Endodermal cell (in vitro differentiated cells): ENCODE results near the gene RRAD. TPM values are rescaled to one million over a fixed set of nuclear protein-coding genes. Genes with fewer than 3 reads are reported as not detected.
A peak's percentile ranks its signal among the peaks of the same experiment; 100 is the strongest.

ENCODE experiments used
- DNase-seq: peaks from one replicate; pipeline ENCODE4 v3.0.0-alpha.2; 2017
- H3K27ac ChIP-seq: 2 replicates; pipeline ENCODE4 v1.5.1; 2013; ENCODE audit warnings: mild to moderate bottlenecking, low read depth, low read length, moderate library complexity
- H3K27me3 ChIP-seq: 2 replicates; pipeline ENCODE4 v1.6.1; 2013; ENCODE audit warnings: mild to moderate bottlenecking, low read length, moderate library complexity; ENCODE audit not compliant: insufficient read depth, control insufficient read depth, poor library complexity, severe bottlenecking
- H3K36me3 ChIP-seq: 2 replicates; pipeline ENCODE4 v1.7.0; 2013; ENCODE audit warnings: mild to moderate bottlenecking, low read length, moderate library complexity; ENCODE audit not compliant: control insufficient read depth, insufficient read depth
- H3K4me1 ChIP-seq: one replicate; pipeline ENCODE4 v1.7.0; 2013; ENCODE audit warnings: low read length; ENCODE audit not compliant: control insufficient read depth, insufficient read depth
- H3K4me3 ChIP-seq: 2 replicates; pipeline ENCODE4 v1.5.1; 2013; ENCODE audit warnings: mild to moderate bottlenecking, low read length, moderate library complexity
- H3K9ac ChIP-seq: 2 replicates; pipeline ENCODE4 v1.6.1; 2013; ENCODE audit warnings: mild to moderate bottlenecking, low read length, moderate library complexity; ENCODE audit not compliant: poor library complexity, severe bottlenecking; ENCODE audit errors: extremely low read depth
- H3K9me3 ChIP-seq: 2 replicates; pipeline ENCODE4 v1.6.1; 2013; ENCODE audit warnings: mild to moderate bottlenecking, low read length, moderate library complexity; ENCODE audit not compliant: control insufficient read depth
- H3K27ac Mint-ChIP-seq: 2 replicates; pipeline ENCODE4 v1.8.0; 2020; ENCODE audit warnings: mixed read lengths
- H3K27me3 Mint-ChIP-seq: 2 replicates; pipeline ENCODE4 v1.8.0; 2021; ENCODE audit warnings: mild to moderate bottlenecking, mixed read lengths; ENCODE audit not compliant: insufficient read depth
- H3K36me3 Mint-ChIP-seq: 2 replicates; pipeline ENCODE4 v1.8.0; 2020; ENCODE audit warnings: low read depth, mixed read lengths
- H3K4me1 Mint-ChIP-seq: 2 replicates; pipeline ENCODE4 v1.8.0; 2020; ENCODE audit warnings: mixed read lengths
- H3K4me3 Mint-ChIP-seq: 2 replicates; pipeline ENCODE4 v1.8.0; 2020; ENCODE audit warnings: mild to moderate bottlenecking, moderate library complexity, mixed read lengths
- H3K9me3 Mint-ChIP-seq: 2 replicates; pipeline ENCODE4 v1.8.0; 2020; ENCODE audit warnings: mild to moderate bottlenecking, mixed read lengths
- CTCF ChIP-seq: fragments of 200-600 bp; sonication (generic); conservative IDR thresholded peaks from 2 replicates; pipeline ENCODE4 v1.5.0; 2021; ENCODE audit warnings: antibody characterized with exemption, mild to moderate bottlenecking
- WGBS, 2 experiments: methylation state at CpG; one replicate each; pipeline versions ENCODE4 v1.1.5 to v1.1.7; 2013; ENCODE audit warnings: missing lambda C conversion rate in 2 of 2, mixed read lengths in 1 of 2; ENCODE audit not compliant: insufficient coverage in 1 of 2, insufficient read length in 1 of 2; 5-methylcytosine and 5-hydroxymethylcytosine counted together
- total RNA-seq, 2 donors: library from RNA; stranded (reverse); fragmentation: NEBNext Ultra II Directional in 1 of 2; extraction: Animal tissue kit (Norgen Biotek cat#: 25700) in 1 of 2; gene quantifications; 2 replicates in 1 of 2; 3 replicates in 1 of 2; pipeline ENCODE4 v1.2.1, GENCODE V29; 2021

RRAD gene
- total RNA-seq, 2 donors from 2014 or later: 0.55 TPM; not detected in 1

GRCh38 chr16:66924527-66925321 is 611 bp downstream of the RRAD start:
- no peaks in the 10 kb centered on the region for H3K4me1 Mint-ChIP-seq
- H3K27me3 Mint-ChIP-seq: peaks cover 72% of the 10 kb centered on the region
- peak; percentile 90 for DNase-seq
- no peaks in the 10 kb centered on the region for H3K9me3 Mint-ChIP-seq
- no peak overlapping the region for H3K27ac ChIP-seq
- H3K9me3 ChIP-seq: no peaks in the 10 kb centered on the region
- H3K4me3 ChIP-seq: no peak overlapping the region
- H3K9ac ChIP-seq: no peak overlapping the region
- peak; percentile 79 for TF ChIP-seq CTCF
- H3K27ac Mint-ChIP-seq: no peak overlapping the region
- H3K4me3 Mint-ChIP-seq: peak overlapping the region; percentile 43
- WGBS, 2 experiments: 4 to 7% methylated on average over 30 to 70 of the region's 72 CpGs
- H3K36me3 ChIP-seq: no peaks in the 10 kb centered on the region
- no peaks in the 10 kb centered on the region for H3K4me1 ChIP-seq
- H3K27me3 ChIP-seq: peaks cover 66% of the 10 kb centered on the region
- no peaks in the 10 kb centered on the region for H3K36me3 Mint-ChIP-seq

- Mint-ChIP-seq H3K9me3 (no peaks in the 10 kb centered on the region), H3K4me1 (no peaks in the 10 kb centered on the region), H3K27me3 (peaks cover 77% of the 10 kb centered on the region), H3K4me3 (no peak overlapping the region), H3K27ac (no peak overlapping the region), H3K36me3 (no peaks in the 10 kb centered on the region)
- no peak overlapping the region for H3K27ac ChIP-seq
- 94 to 95% methylated on average over 3 of the region's 3 CpGs for WGBS, 2 experiments
- H3K9ac ChIP-seq: no peak overlapping the region
- no peaks in the 10 kb centered on the region for H3K4me1 ChIP-seq
- no peak overlapping the region for H3K4me3 ChIP-seq
- TF ChIP-seq CTCF: no peak
- H3K27me3 ChIP-seq: peaks cover 67% of the 10 kb centered on the region
- DNase-seq: no peak
- H3K9me3 ChIP-seq: no peaks in the 10 kb centered on the region
- H3K36me3 ChIP-seq: no peaks in the 10 kb centered on the region
These were observed 1.5 kb downstream of the RRAD start for GRCh38 chr16:66923866-66924265.

GRCh38 chr16:66923247-66923731 is 2.0 kb downstream of the RRAD start:
- Histone ChIP-seq H3K9ac (no peak overlapping the region), H3K4me3 (no peak overlapping the region), H3K27me3 (peaks cover 67% of the 10 kb centered on the region), H3K36me3 (no peaks in the 10 kb centered on the region), H3K4me1 (no peaks in the 10 kb centered on the region), H3K27ac (no peak overlapping the region), H3K9me3 (no peaks in the 10 kb centered on the region)
- no peak for DNase-seq
- H3K27me3 Mint-ChIP-seq: peaks cover 77% of the 10 kb centered on the region
- TF ChIP-seq CTCF: no peak
- H3K27ac Mint-ChIP-seq: no peak overlapping the region
- H3K4me1 Mint-ChIP-seq: no peaks in the 10 kb centered on the region
- no peaks in the 10 kb centered on the region for H3K9me3 Mint-ChIP-seq
- no peaks in the 10 kb centered on the region for H3K36me3 Mint-ChIP-seq
- no peak overlapping the region for H3K4me3 Mint-ChIP-seq
- 87 to 91% methylated on average over 10 to 18 of the region's 18 CpGs for WGBS, 2 experiments
